Kidney (tissue), 14 donors: ENCODE results near the gene TULP3. TPM values are rescaled to one million over a fixed set of nuclear protein-coding genes. Genes with fewer than 3 reads are reported as not detected.
A peak's percentile ranks its signal among the peaks of the same experiment; 100 is the strongest.

ENCODE experiments used
- DNase-seq, 5 donors: peaks; one replicate each; pipeline ENCODE4 v3.0.0-alpha.2; 2013 to 2020
- FAIRE-seq: peaks from 2 replicates; lab custom pipeline; 2012; peaks lifted over from hg19 to GRCh38; lab: Jason Lieb, UNC
- H3K27ac ChIP-seq, 2 donors: one replicate each; pipeline ENCODE4 v1.7.0; 2013; ENCODE audit warnings: low read depth in 2 of 2, low read length in 2 of 2, inconsistent platforms in 1 of 2
- H3K27me3 ChIP-seq: one replicate; pipeline ENCODE4 v1.7.1; 2013; ENCODE audit warnings: low read length, inconsistent platforms; ENCODE audit not compliant: control insufficient read depth, insufficient read depth
- H3K36me3 ChIP-seq, 3 donors: one replicate each; pipeline versions ENCODE4 v1.7.0 to v1.7.1; 2013; ENCODE audit warnings: low read length in 3 of 3, control low read depth in 1 of 3, inconsistent platforms in 1 of 3; ENCODE audit not compliant: insufficient read depth in 3 of 3, control insufficient read depth in 2 of 3
- H3K4me1 ChIP-seq, 3 donors: one replicate each; pipeline versions ENCODE4 v1.7.0 to v1.7.1; 2013; ENCODE audit warnings: low read length in 3 of 3, inconsistent platforms in 1 of 3, low read depth in 1 of 3; ENCODE audit not compliant: control insufficient read depth in 2 of 3, insufficient read depth in 2 of 3
- H3K4me3 ChIP-seq, 3 donors: one replicate each; pipeline versions ENCODE4 v1.7.0 to v1.8.1; 2013; ENCODE audit warnings: low read length in 3 of 3, control low read depth in 1 of 3, inconsistent platforms in 1 of 3
- H3K9ac ChIP-seq, 3 donors: one replicate each; pipeline versions ENCODE4 v1.7.0 to v1.7.1; 2013; ENCODE audit warnings: low read length in 3 of 3, control low read depth in 1 of 3, inconsistent platforms in 1 of 3
- H3K9me3 ChIP-seq, 3 donors: one replicate each; pipeline versions ENCODE4 v1.7.0 to v1.7.1; 2013; ENCODE audit warnings: low read length in 3 of 3, control low read depth in 1 of 3, inconsistent platforms in 1 of 3; ENCODE audit not compliant: control insufficient read depth in 2 of 3, insufficient read depth in 1 of 3
- intact Hi-C: fragments of 100-400 bp; cut with DNase I; formaldehyde crosslinking; loops from one replicate; pipeline ENCODE4 v1.11.1; 2022
- polyA plus RNA-seq: library from polyadenylated mRNA; stranded (reverse); fragments of 350-450 nt; fragmentation: Illumina TruSeq; extraction: RNeasy Lipid Tissue Mini Kit (QIAGEN cat#74804); gene quantifications from one replicate; pipeline ENCODE4 v1.2.3, GENCODE V29; 2014; ENCODE audit warnings: low read depth, low replicate concordance; ENCODE audit not compliant: insufficient read depth
- total RNA-seq: library from RNA; stranded (reverse); fragmentation: NEBNext Ultra II Directional; extraction: Animal tissue kit (Norgen Biotek cat#: 25700); gene quantifications from one replicate; pipeline ENCODE4 v1.2.1, GENCODE V29; 2021
- TF ChIP-seq, protein P1 (sequence below): IDR thresholded peaks from 3 replicates; pipeline ENCODE4 v1.5.1; 2012; ENCODE audit warnings: mild to moderate bottlenecking, moderate library complexity, borderline replicate concordance; ENCODE audit not compliant: insufficient read depth; ENCODE audit errors: extremely low read depth
- donor health status: control.
- donor health status: control.
- donor health status: control.
- donor health status: control.
- donor health status: control.
- donor health status: DM: yes; HTN: yes; CAD: no.
- donor health status: Normal renal cell carcinoma (clear cell type).

Gene TULP3
- total and polyA plus RNA-seq, 2 donors from 2014 or later, result 20.3 to 23.0 TPM

- no peak for DNase-seq
- H3K9me3 ChIP-seq, result no peaks in the 10 kb centered on the region
- H3K4me1 ChIP-seq, result no peaks in the 10 kb centered on the region
- intact Hi-C loops, result no loop called here
- H3K36me3 ChIP-seq, result no peaks in the 10 kb centered on the region
- H3K9ac ChIP-seq, result no peak overlapping the region
- TF ChIP-seq, protein P1, sequence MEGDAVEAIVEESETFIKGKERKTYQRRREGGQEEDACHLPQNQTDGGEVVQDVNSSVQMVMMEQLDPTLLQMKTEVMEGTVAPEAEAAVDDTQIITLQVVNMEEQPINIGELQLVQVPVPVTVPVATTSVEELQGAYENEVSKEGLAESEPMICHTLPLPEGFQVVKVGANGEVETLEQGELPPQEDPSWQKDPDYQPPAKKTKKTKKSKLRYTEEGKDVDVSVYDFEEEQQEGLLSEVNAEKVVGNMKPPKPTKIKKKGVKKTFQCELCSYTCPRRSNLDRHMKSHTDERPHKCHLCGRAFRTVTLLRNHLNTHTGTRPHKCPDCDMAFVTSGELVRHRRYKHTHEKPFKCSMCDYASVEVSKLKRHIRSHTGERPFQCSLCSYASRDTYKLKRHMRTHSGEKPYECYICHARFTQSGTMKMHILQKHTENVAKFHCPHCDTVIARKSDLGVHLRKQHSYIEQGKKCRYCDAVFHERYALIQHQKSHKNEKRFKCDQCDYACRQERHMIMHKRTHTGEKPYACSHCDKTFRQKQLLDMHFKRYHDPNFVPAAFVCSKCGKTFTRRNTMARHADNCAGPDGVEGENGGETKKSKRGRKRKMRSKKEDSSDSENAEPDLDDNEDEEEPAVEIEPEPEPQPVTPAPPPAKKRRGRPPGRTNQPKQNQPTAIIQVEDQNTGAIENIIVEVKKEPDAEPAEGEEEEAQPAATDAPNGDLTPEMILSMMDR, result no peak
- H3K27me3 ChIP-seq, result no peaks in the 10 kb centered on the region
- H3K4me3 ChIP-seq, result no peak overlapping the region
- no peak for FAIRE-seq
- H3K27ac ChIP-seq, result no peak overlapping the region
Measured at GRCh38 chr12:2980630-2981029, 89.9 kb downstream of the TULP3 start.

- no peaks in the 10 kb centered on the region for H3K4me1 ChIP-seq
- no peaks in the 10 kb centered on the region for H3K36me3 ChIP-seq
- intact Hi-C loops, result no loop called here
- FAIRE-seq, result no peak
- no peak overlapping the region for H3K27ac ChIP-seq
- peak in 2 of 5 donors; percentile 45 to 60 for DNase-seq
- no peaks in the 10 kb centered on the region for H3K9me3 ChIP-seq
- no peaks in the 10 kb centered on the region for H3K27me3 ChIP-seq
- TF ChIP-seq, protein P1, result no peak
- no peak overlapping the region for H3K9ac ChIP-seq
- H3K4me3 ChIP-seq, result no peak overlapping the region
Measured at GRCh38 chr12:2982361-2982760, 91.7 kb downstream of the TULP3 start.

- DNase-seq (no peak), FAIRE-seq (no peak)
- intact Hi-C loops, result no loop called here
Measured at GRCh38 chr12:2984249-2984648, 93.6 kb downstream of the TULP3 start.

More at GRCh38 chr12:2984249-2984648, 93.6 kb downstream of the TULP3 start:
- TF ChIP-seq, protein P1, result no peak
- Histone ChIP-seq H3K36me3 (no peaks in the 10 kb centered on the region), H3K27me3 (no peaks in the 10 kb centered on the region), H3K9ac (no peak overlapping the region), H3K27ac (no peak overlapping the region), H3K4me3 (no peak overlapping the region), H3K4me1 (no peaks in the 10 kb centered on the region), H3K9me3 (no peaks in the 10 kb centered on the region)
